HG02798 (cell line): Measurements from ENCODE around the gene TULP3.

ENCODE experiments used
- ATAC-seq: cut with Tn5 transposase; IDR thresholded peaks from one replicate; pipeline ENCODE4 v1.9.1; 2021; ENCODE audit warnings: mild to moderate bottlenecking; ENCODE audit not compliant: unreplicated experiment, poor library complexity

The TULP3 gene

DNA sequence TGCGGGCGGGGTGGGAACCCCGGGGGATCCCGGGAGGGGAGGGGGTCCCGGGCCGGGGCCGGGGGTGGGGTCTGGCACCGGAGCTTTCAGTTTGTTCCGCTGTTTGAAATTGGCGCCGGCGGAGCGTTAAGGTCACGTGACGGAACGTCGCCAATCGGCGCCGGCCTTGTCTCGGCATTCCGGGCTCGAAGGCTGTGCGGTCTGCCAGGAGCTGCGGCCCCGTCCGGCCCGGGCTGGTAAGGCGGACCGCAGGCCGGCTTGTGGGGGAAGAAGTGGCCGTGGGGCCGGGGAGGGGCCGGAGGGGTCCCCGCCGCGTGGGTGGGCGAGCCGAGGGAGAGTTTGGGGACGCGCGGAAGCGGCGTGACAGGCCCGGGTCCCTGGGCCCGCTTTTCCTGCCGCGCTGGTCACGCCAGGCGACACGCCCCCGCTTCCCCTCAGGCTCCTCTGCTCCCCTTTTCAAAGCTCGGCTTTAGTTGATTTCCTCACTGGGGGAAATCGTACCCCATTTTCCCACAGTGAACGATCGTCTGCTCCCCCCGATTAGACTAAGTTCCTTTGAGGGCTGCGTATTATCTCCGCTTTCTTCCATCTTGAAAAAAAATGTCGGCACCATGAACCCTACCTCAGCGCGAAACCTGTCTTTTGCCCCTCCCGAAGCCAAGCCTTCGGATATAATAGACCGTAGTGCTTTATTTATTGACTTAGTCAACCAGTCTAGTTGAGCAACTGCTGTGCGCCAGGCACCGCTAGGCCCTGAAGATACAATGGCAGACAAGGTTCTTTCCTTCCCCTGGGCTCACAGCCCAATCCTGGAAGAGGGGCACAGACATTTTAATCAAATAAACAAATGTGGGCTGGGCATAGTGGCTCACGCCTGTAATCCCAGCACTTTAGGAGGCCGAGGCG, 13.4 kb upstream of the TULP3 start, which contains the start of the genes FOXM1 and RHNO1:
FOXM1 (minus strand) TSS at position 128 of the 906 bp plus-strand sequence. CDS start 2,696 bp downstream, outside the sequence.
RHNO1 (plus strand) TSS at position 177 of the 906 bp plus-strand sequence. CDS start 8,144 bp downstream, outside the sequence.
- ATAC-seq: peak; percentile 92

DNA sequence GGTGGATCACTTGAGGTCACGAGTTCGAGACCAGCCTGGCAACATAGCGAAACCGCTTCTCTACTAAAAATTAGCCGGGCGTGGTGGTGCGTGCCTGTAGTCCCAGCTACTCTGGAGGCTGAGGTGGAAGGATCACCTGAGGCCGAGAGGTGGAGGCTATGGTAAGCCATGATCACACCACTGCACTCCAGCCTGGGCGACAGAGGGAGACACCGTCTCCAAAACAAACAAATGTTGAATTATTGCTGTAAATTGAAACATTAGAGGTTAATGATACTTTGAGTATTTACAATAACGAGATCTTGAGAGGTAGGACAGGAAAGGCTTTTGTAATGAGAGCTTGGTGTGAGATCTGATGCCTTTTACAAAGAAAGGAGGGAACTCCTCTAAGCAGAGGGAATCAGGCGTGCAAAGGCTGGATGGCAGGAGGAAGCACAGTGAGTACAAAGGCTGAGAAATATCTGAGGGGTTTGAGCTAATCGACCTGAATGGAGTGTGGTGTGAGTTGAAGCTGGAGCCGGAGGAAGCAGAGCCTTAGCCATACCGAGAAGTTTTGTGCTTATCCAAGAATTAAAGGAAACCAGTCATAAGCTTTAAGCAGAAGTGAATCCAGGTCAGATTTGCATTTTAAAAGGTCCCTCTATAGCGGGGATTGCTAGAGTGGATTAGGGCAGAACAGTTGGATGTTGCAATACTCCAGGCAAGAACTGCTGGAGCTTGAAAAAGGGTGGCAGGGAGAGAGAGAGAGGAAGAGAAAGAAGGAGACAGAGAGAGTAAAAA, 12.5 kb upstream of the TULP3 start:
- no peak for ATAC-seq

DNA sequence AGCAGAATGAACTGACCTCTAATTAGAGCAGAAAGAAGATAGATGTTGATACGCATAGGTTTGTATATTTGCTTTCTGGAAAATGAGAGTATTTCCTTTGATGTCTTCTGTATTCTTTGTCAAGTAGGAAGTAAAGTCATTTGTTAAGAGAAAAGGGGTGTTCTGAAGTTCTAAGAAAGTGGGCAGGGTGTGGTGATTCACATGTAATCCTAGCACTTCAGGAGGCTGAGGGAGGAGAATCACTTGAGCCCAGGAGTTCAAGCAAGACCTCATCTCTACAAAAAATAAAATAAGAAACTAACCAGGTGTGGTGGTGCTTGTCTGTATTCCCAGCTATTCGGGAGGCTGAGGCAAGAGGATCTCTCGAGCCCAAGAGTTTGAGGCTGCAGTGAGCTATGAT, 10.8 kb upstream of the TULP3 start:
- no peak for ATAC-seq

DNA sequence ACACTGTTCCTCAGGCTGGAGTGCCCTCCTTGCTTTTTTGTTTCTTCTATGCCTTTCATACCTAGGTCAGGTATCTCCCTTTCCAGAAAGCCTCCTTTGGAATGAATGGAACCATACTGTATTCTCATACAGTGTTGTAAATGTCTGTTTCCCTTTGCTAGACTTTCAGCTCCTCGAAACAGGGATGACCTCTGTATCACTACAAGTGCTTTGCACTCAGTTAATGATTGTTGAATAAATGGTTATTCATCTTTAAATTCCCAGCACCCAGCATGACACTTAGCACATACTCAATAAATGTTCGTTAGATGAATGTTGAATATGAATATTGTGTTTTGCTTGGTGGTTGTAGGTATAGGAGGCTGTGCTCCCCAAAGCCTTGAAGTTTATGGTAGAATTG, 5.9 kb upstream of the TULP3 start:
- ATAC-seq: no peak

DNA sequence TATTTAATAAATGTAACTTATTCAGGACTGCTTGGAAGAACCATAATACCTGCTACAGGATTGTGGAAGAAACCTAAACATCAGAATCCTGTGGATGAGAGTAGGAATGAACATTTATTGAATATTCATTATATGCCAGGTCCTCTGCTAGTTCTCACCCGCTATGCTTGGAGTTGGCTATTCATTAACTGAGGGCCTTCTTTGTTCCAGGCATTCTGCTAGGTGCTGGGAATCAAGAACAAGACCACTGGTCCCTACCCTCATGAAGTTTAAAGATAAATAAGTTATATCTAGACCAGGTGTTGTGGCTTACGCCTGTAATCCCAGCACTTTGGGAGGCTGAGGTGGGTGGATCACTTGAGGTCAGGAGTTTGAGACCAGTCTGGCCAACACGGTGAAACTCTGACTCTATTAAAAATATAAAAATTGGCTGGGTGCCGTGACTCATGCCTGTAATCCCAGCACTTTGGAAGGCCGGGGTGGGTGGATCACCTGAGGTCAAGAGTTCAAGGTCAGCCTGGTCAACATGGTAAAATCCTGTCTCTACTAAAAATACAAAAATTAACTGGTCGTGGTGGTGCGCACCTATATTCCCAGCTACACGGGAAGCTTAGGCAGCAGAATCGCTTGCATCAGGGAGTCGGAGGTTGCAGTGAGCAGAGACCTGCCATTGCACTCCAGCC, 3.8 kb upstream of the TULP3 start:
- ATAC-seq: no peak

DNA sequence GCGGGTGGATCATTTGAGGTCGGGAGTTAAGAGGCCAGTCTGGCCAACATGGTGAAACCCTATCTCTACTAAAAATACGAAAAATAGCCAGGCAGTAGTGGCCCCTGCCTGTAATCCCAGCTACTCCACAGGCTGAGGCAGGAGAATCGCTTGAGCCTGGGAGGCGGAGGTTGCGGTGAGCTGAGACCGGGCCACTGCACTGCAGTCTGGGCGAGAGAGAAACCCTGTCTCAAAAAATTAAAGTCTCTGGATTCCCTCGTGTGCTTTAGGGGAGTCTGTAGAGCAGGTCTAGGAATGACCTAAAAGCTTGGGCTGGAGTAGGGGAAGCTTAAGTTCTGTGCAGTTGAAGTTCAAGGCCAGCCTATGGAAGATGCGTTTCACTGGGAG, 697 bp upstream of the TULP3 start:
- no peak for ATAC-seq

DNA sequence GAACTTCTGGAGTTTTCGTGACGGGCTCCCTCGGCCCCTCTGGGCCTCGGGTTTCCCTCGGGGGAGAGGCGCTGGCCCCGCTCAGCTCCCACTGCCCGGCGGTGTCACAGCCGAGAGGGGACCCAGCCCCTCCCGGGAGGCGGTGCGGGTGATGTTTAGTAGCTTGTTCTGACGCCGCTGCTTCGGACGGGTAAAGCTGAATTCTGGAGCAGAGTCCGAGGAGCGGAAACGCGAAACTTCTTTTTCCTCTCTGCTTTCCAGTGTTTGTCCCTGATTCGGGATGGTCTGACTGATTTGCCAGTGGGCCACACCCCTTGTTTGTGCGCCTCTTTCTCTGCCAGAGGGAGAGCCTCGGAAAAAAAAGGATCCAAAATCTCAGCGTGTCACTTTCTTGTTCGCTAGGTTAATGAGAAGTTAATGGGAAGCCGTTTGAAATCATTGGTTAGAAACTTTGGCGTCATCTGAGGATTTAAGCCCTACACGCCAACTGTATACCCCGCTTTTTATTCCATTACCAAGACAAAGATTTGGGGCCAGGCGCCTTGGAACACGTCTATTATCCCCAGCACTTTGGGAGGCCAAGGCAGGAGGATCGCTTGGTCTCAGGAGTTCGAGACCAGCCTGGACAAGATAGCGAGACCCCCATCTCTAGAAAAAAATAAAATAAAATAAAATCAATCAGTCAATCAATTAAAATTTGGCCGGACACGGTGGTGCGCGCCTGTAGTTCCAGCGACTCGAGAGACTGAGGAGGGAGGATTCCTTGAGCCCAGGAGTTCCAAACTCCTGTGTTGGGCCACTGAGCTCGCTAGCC, 756 bp downstream of the TULP3 start:
- peak; percentile 20 for ATAC-seq

DNA sequence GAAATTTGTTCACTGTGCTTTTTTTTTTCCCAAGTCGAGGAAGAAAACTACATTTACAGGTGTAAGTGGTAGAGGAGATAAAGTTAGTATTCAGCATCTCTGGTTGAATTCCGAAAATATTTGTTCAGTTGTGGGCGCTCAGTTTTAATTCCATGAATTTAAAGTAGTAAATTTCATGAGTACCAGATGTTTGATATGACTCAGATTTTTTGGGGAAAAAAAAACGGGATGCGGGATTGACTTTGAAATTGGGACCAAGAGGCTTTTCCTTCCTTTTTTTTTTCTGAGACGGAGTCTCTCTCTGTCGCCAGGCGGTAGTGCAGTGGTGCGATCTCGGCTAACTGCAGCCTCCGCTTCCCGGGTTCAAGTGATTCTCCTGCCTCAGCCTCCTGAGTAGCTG, 1.6 kb downstream of the TULP3 start:
- ATAC-seq: no peak

DNA sequence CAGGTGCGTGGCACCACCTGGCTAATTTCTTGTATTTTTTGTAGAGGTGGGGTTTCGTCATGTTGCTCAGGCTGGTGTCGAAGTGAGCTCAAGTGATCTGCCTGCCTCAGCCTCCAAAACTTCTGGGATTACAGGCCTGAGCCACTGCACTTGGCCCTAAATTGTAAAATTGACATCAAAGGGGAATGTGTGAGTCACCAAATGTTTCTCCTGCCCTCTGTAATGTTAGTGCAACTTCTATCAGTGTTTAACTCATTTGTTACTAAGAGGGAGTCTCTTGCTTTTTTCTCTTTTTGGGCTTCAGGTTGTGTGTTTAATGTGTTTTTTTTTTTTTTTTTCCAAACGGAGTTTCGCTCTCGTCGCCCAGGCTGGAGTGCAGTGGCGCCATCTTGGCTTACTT, 2.3 kb downstream of the TULP3 start:
- no peak for ATAC-seq

DNA sequence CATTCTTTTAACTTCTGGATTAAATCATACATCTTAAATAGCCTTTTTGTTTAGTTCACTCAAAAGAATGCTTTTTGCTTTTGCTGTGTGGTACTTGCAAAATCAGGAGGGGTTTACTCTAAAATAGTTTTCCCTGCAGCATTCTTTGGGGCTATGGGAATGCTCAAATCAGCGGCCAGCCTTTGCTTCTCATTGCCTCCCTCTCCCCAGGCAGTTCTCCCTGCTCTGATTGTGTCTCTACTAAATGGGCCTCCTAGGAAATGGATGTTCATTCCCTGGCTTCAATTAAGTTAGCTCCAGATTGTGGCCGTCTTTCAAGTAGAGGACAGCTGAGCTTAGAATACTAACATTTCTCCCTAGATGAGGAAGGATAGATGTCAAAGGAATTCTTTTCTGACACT, 4.4 kb downstream of the TULP3 start:
- ATAC-seq: no peak

DNA sequence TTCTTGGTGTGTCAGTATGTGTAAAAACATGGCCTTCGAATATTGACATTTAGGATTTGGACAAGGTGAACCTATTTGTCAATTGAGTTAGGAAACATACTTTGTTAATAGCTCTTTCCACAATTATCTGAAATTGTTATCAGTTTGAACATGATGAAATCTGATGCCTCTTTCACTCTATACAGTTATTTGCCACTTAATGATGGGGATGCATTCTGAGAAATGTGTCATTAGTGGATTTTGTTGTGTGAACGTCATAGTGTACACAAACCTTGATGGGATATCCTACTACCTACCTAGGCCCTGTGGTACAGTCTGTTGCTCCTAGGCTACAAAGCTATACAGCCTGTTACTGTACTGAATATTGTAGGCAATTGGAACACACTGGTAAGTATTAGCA, 4.8 kb downstream of the TULP3 start:
- no peak for ATAC-seq

DNA sequence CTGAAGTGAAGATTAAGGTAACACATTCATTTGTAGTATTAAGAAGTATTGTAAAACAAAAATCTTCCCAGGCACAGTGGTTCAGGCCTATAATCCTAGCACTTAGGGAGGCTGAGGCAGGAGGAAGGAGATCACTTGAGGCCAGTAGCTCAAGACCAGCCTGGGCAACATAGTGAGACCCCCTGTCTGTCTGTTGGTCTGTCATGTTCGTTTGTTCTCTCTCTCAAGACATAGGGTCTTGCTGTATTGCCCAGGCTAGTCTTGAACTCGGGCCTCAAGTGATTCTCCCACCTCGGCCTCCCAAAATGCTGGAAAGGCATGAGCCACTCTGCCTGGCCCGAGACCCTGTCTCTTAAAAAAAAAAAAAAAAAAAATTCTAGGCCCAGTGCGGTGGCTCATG, 6.7 kb downstream of the TULP3 start:
- ATAC-seq: no peak

DNA sequence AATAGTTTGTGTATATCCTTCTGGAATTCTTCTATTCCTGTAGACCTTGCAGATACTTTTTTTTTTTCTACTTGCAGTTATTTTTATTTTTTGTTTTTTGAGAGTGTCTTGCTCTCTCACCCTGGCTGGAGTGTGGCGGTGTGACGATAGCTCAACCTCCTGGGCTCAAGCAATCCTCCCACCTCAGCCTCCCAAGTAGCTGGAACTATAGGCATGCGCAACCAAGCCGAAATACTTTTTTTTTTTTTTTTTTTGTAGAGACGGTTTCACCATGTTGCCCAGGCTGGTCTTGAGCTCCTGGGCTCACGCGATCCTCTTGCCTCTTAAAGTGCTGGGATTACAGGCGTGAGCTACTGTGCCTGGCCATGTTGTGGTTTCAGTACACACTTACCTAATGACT, 10.0 kb downstream of the TULP3 start:
- ATAC-seq: no peak

DNA sequence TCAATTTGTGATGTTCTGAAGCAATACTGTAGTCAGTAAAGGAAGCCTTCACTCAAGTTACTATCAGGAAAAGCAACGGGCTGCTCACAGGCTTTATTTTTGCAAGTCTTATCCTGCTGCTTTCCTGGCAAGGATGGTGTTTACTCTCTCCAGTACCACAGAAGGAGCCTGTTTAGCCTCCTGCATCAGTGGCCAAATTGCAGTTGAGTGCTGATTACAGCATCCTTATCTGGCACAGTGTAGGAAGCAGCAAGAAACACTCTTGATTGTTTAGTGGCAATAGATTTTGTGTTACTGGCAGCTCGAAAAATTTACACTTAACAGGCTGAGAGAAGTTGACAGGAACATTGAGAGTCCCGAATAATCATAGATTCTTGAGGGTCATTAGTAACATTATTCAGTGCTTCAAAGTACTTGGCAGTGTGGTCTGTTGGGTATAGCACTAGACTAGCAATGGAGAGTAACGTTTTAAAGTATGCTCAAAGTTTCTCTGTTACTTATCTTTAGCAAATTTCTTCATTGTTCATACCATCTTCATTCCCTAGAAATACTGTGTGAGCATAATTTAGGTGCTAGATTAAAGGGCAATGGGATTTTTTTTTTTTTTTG, 11.7 kb downstream of the TULP3 start:
- no peak for ATAC-seq

DNA sequence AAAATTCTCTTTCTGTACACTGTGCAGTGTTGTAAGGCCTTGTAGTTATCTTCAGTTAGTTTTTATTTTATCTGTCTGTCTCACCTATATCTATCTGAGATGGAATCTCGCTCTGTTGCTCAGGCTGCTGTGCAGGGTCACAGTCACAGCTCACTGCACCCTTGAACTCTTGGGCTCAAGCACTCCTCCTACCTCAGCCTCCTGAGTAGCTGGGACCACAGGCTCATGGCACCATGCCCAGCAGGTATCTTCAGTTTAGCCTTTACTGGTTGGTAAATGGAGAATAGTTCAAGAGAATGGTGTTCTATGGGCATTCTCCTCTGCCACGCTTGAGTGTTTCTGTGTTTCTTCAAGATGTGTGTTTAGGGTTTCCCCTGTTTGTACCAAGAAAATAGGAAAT, 13.6 kb downstream of the TULP3 start:
- ATAC-seq: no peak

DNA sequence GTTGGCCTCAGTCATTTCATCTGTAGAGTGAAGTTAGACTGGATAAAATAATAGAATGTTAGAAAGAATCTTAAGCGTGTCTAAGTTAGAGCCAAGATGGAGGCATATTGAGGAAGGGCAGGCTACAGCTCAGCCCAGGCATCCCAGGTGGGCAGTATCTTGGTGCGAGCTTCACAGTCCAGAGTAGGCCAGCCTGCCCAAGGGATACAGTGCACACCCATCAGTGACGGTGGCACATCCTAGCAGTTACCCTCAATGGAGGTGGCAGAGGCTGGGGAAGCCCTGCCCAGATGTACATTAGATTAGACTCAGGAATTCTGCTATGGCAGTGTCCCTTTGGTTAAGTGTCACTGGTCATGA, 21.5 kb downstream of the TULP3 start:
- no peak for ATAC-seq

DNA sequence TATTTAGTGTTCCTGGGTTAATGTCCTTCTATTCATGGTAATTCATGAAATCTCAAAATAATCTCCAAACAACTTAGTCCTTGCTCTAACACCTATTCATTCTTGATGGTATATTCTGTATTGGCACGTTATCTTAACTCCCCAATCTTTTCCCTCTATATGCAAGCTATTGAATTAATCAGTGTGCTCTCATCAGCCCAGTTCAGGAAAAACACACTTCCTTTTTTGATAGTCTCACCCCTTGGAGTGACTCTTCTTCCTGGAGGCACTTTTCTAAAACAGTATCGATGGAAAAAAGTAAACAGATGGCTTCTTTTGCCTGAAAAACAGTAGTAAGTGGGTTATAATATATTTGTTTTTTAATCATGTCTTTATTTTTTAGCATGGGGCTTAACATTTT, 28.6 kb downstream of the TULP3 start:
- ATAC-seq: no peak

DNA sequence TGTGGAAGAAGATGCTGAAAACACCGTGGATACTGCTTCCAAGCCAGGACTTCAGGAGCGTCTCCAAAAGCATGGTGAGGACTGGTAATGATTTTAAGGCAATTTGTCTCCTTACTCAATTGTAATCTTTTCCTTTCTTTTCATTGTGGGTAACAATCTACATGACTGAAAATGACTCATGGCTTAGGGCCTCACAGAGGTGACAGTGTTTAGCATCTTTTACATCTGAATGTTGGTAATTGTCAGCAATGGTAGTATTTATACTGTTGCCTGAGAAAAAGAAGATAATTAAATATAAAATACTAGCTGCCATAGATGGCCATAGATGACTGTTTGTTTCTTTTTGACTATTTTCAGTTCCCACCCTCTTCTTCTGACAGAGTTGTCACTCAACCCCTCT, 31.6 kb downstream of the TULP3 start:
- ATAC-seq: no peak

DNA sequence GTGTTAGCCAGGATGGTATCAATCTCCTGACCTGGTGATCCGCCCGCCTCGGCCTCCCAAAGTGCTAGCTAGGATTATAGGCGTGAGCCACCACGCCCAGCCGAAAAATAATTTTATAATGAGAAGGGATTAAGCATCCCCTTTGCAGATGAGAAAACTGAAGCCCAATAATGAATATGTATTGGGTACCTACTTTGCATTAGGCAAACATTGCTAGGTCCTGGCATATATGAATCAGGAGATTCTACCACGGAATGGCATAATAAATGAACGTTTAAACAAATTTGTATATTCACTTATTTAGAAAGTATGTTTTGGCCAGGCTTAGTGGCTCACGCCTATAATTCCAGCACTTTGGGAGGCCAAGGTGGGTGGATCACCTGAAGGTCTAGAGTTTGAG, 32.4 kb downstream of the TULP3 start:
- ATAC-seq: no peak

DNA sequence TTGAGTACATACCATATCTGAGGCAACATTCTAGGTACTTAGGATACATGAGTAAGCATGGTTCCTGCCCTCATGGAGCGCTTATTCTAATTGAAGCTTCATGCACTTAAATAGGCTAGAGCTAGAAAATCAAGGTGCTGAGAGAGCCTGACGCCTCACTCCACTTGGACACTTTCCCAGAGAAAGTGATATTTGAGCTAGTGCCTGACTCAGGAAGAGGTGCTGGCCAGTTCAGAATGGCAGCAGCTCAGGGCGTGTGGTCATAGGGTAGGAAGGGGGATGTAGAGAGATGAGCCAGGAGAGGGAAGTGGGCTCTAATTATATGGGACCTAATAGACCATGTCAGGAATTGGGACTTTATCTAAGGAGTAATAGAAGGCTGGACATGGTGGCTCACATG, 33.3 kb downstream of the TULP3 start:
- ATAC-seq: no peak
